ENCODE data around the gene TRPM3. TPM values are rescaled to one million over a fixed set of nuclear protein-coding genes. Genes with fewer than 3 reads are reported as not detected.

TRPM3 gene
- total RNA-seq, 1 experiment from 2014 or later: 2.0 TPM

GRCh38 chr9:70500793-70501192 lies 620.6 kb downstream of the TRPM3 start:
- H3K27me3 ChIP-seq (ENCODE audit: control insufficient read depth, insufficient read depth, low read length): no peaks in the 10 kb centered on the region
- no peak for DNase-seq
- no peaks in the 10 kb centered on the region for H3K36me3 ChIP-seq (replicated peaks; ENCODE audit: control insufficient read depth, insufficient read depth, low read length)
- H3K4me3 ChIP-seq (ENCODE audit: insufficient read depth, low read depth, low read length): no peak overlapping the region

- Histone ChIP-seq H3K27me3 (ENCODE audit: control insufficient read depth, insufficient read depth, low read length) (no peaks in the 10 kb centered on the region), H3K4me3 (ENCODE audit: insufficient read depth, low read depth, low read length) (no peak overlapping the region), H3K36me3 (replicated peaks; ENCODE audit: control insufficient read depth, insufficient read depth, low read length) (no peaks in the 10 kb centered on the region)
- no peak for DNase-seq
Measured at GRCh38 chr9:70499621-70500020, 621.8 kb downstream of the TRPM3 start.

- DNase-seq: no peak
- no peaks in the 10 kb centered on the region for H3K36me3 ChIP-seq (replicated peaks; ENCODE audit: control insufficient read depth, insufficient read depth, low read length)
- H3K27me3 ChIP-seq (ENCODE audit: control insufficient read depth, insufficient read depth, low read length): no peaks in the 10 kb centered on the region
- no peak overlapping the region for H3K4me3 ChIP-seq (ENCODE audit: insufficient read depth, low read depth, low read length)
Measured at GRCh38 chr9:70498866-70499265, 622.6 kb downstream of the TRPM3 start.

GRCh38 chr9:70496244-70496643 lies 625.2 kb downstream of the TRPM3 start:
- no peak overlapping the region for H3K4me3 ChIP-seq (ENCODE audit: insufficient read depth, low read depth, low read length)
- H3K36me3 ChIP-seq (replicated peaks; ENCODE audit: control insufficient read depth, insufficient read depth, low read length): no peaks in the 10 kb centered on the region
- H3K27me3 ChIP-seq (ENCODE audit: control insufficient read depth, insufficient read depth, low read length): no peaks in the 10 kb centered on the region
- DNase-seq: no peak

- no peak for DNase-seq
- no peak overlapping the region for H3K4me3 ChIP-seq (ENCODE audit: insufficient read depth, low read depth, low read length)
- no peaks in the 10 kb centered on the region for H3K27me3 ChIP-seq (ENCODE audit: control insufficient read depth, insufficient read depth, low read length)
- no peaks in the 10 kb centered on the region for H3K36me3 ChIP-seq (replicated peaks; ENCODE audit: control insufficient read depth, insufficient read depth, low read length)
Measured at GRCh38 chr9:70495514-70495913, 625.9 kb downstream of the TRPM3 start.

GRCh38 chr9:70494221-70494620 lies 627.2 kb downstream of the TRPM3 start:
- Histone ChIP-seq H3K36me3 (replicated peaks; ENCODE audit: control insufficient read depth, insufficient read depth, low read length) (no peaks in the 10 kb centered on the region), H3K27me3 (ENCODE audit: control insufficient read depth, insufficient read depth, low read length) (no peaks in the 10 kb centered on the region), H3K4me3 (ENCODE audit: insufficient read depth, low read depth, low read length) (no peak overlapping the region)
- DNase-seq: no peak

- Histone ChIP-seq H3K36me3 (replicated peaks; ENCODE audit: control insufficient read depth, insufficient read depth, low read length) (no peaks in the 10 kb centered on the region), H3K4me3 (ENCODE audit: insufficient read depth, low read depth, low read length) (no peak overlapping the region), H3K27me3 (ENCODE audit: control insufficient read depth, insufficient read depth, low read length) (no peaks in the 10 kb centered on the region)
- DNase-seq: no peak
Measured at GRCh38 chr9:70493029-70493428, 628.4 kb downstream of the TRPM3 start.

- no peaks in the 10 kb centered on the region for H3K36me3 ChIP-seq (replicated peaks; ENCODE audit: control insufficient read depth, insufficient read depth, low read length)
- H3K4me3 ChIP-seq (ENCODE audit: insufficient read depth, low read depth, low read length): no peak overlapping the region
- no peak for DNase-seq
- H3K27me3 ChIP-seq (ENCODE audit: control insufficient read depth, insufficient read depth, low read length): no peaks in the 10 kb centered on the region
Measured at GRCh38 chr9:70492319-70492777, 629.1 kb downstream of the TRPM3 start.

- no peak overlapping the region for H3K4me3 ChIP-seq (ENCODE audit: insufficient read depth, low read depth, low read length)
- H3K36me3 ChIP-seq (replicated peaks; ENCODE audit: control insufficient read depth, insufficient read depth, low read length): no peaks in the 10 kb centered on the region
- no peak for DNase-seq
Measured at GRCh38 chr9:70491426-70492318, 629.7 kb downstream of the TRPM3 start.

GRCh38 chr9:70490478-70490877 lies 630.9 kb downstream of the TRPM3 start:
- no peak for DNase-seq
- no peaks in the 10 kb centered on the region for H3K36me3 ChIP-seq (replicated peaks; ENCODE audit: control insufficient read depth, insufficient read depth, low read length)
- no peaks in the 10 kb centered on the region for H3K27me3 ChIP-seq (ENCODE audit: control insufficient read depth, insufficient read depth, low read length)
- no peak overlapping the region for H3K4me3 ChIP-seq (ENCODE audit: insufficient read depth, low read depth, low read length)

More at GRCh38 chr9:70491426-70492318, 629.7 kb downstream of the TRPM3 start:
- H3K27me3 ChIP-seq (ENCODE audit: control insufficient read depth, insufficient read depth, low read length): no peaks in the 10 kb centered on the region

- H3K4me3 ChIP-seq (ENCODE audit: insufficient read depth, low read depth, low read length): no peak overlapping the region
- no peaks in the 10 kb centered on the region for H3K36me3 ChIP-seq (replicated peaks; ENCODE audit: control insufficient read depth, insufficient read depth, low read length)
- no peak for DNase-seq
- H3K27me3 ChIP-seq (ENCODE audit: control insufficient read depth, insufficient read depth, low read length): no peaks in the 10 kb centered on the region
Measured at GRCh38 chr9:70488793-70489105, 632.7 kb downstream of the TRPM3 start.

- no peak overlapping the region for H3K4me3 ChIP-seq (ENCODE audit: insufficient read depth, low read depth, low read length)
- H3K27me3 ChIP-seq (ENCODE audit: control insufficient read depth, insufficient read depth, low read length): no peaks in the 10 kb centered on the region
- DNase-seq: no peak
- H3K36me3 ChIP-seq (replicated peaks; ENCODE audit: control insufficient read depth, insufficient read depth, low read length): no peaks in the 10 kb centered on the region
Measured at GRCh38 chr9:70488098-70488792, 633.2 kb downstream of the TRPM3 start.

- Histone ChIP-seq H3K4me3 (ENCODE audit: insufficient read depth, low read depth, low read length) (no peak overlapping the region), H3K27me3 (ENCODE audit: control insufficient read depth, insufficient read depth, low read length) (no peaks in the 10 kb centered on the region), H3K36me3 (replicated peaks; ENCODE audit: control insufficient read depth, insufficient read depth, low read length) (no peaks in the 10 kb centered on the region)
- no peak for DNase-seq
Measured at GRCh38 chr9:70486127-70486526, 635.3 kb downstream of the TRPM3 start.

- Histone ChIP-seq H3K4me3 (ENCODE audit: insufficient read depth, low read depth, low read length) (no peak overlapping the region), H3K36me3 (replicated peaks; ENCODE audit: control insufficient read depth, insufficient read depth, low read length) (no peaks in the 10 kb centered on the region), H3K27me3 (ENCODE audit: control insufficient read depth, insufficient read depth, low read length) (no peaks in the 10 kb centered on the region)
- DNase-seq: no peak
Measured at GRCh38 chr9:70485273-70485858, 636.1 kb downstream of the TRPM3 start.

All from H7 (cell line).